Measurements from ENCODE around the gene ALOX5.
"Not testable (repeated sequence)": the region's sequence is repeated elsewhere in the genome, so short reads cannot be mapped to it uniquely, and the experiment has no call there.

GRCh38 chr10:45367643-45368042 is 6.4 kb upstream of the ALOX5 start:
- TF ChIP-seq CTCF (IDR thresholded peaks at IDR 0.05 in 2 of 3, conservative IDR thresholded peaks at IDR 0.05 in 1 of 3; ENCODE audit: borderline replicate concordance in 1 of 3, insufficient read depth in 1 of 3, low read depth in 2 of 3, low read length in 2 of 3); JUND (IDR thresholded peaks at IDR 0.05); POLR2A (IDR thresholded peaks at IDR 0.05; ENCODE audit: borderline replicate concordance, extremely low read depth, insufficient read depth, insufficient read length); POLR2AphosphoS5 (IDR thresholded peaks at IDR 0.05; ENCODE audit: low read depth, low read length); TCF7L2 (IDR thresholded peaks at IDR 0.05; ENCODE audit: borderline replicate concordance, extremely low read depth, insufficient read depth, insufficient read length); MAX (IDR thresholded peaks at IDR 0.05); EZH2 (IDR thresholded peaks at IDR 0.05): not testable (repeated sequence)

Data from HCT116 (cell line).